Stimulated activated CD8-positive, alpha-beta memory T cell treated with anti-CD3 and anti-CD28 coated beads, Interleukin-7, amount 100 ng/mL, for 48 hours (primary cell): Measurements from ENCODE around the gene TEP1.
"Not testable (repeated sequence)": the region's sequence is repeated elsewhere in the genome, so short reads cannot be mapped to it uniquely, and the experiment has no call there.

Source experiments
- DNase-seq, 2 donors: peaks; one replicate each; pipeline ENCODE4 v3.0.0-alpha.2; 2020; ENCODE audit warnings: low read depth in 1 of 2; ENCODE audit errors: extremely low read depth in 1 of 2

The TEP1 gene

DNA sequence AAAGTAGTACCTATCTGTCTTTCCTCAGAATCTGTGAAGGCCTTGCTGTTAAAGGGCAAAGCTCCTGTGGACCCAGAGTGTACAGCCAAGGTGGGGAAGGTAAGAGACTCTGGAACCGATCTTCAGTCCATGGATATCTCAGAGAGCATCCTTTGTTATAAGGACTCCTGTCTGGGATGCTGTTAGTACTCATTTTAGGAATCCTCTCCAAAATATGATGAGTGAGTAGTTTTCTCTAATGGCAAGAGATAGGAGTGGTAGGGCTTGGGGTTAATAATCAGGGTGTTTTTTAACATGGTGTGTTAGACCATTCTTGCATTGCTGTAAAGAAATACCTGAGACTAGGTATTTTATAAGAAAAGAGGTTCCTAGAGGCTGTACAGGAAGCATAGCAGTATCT is 67.9 kb downstream of the TEP1 start:
- no peak for DNase-seq

DNA sequence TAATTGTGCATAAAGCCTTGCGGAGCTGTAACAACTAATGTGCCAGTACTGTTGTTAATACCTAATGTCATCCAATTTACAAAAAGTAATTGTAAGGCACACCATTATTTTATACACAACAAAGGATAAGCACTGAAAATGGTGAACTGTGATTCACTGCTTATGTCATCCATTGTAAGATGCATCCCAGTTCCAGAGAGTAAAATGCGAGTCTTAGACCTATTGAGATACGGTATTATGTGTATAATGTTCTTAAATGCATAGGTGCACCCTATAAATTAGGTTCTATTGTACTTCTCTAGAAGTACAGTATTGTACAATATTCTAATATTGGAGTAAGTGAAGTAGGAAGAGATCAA is 69.5 kb downstream of the TEP1 start:
- DNase-seq = no peak

DNA sequence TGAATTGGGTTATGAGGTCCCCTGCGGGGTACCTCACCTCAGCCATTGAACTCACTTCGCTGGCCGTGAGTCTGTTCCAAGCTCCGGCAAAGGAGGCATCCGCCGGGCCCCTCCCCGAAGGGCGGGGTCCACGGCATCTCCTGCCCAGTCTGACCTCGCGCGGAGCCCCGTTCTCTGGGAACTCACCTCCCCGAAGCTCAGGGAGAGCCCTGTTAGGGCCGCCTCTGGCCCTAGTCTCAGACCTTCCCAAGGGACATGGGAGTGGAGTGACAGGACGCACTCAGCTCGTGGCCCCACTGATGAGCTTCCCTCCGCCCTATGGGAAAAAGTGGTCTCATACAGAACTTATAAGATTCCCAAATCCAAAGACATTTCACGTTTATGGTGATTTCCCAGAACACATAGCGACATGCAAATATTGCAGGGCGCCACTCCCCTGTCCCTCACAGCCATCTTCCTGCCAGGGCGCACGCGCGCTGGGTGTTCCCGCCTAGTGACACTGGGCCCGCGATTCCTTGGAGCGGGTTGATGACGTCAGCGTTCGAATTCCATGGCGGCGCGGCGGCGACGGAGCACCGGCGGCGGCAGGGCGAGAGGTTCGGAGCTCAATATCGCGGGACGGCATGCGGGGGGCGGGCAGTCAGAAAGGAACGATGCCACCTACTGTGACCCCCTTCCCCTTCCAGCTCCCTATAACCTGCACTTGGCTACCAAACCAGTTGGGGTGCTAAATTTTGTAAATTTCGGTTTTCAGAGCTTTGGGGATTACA is 70.0 kb downstream of the TEP1 start, which contains the start of gene PARP2:
Gene PARP2 (plus strand): TSS at position 544 of the 770 bp plus-strand sequence. CDS start 7 bp downstream, at position 551.
- peak; percentile 93 to 95 for DNase-seq

DNA sequence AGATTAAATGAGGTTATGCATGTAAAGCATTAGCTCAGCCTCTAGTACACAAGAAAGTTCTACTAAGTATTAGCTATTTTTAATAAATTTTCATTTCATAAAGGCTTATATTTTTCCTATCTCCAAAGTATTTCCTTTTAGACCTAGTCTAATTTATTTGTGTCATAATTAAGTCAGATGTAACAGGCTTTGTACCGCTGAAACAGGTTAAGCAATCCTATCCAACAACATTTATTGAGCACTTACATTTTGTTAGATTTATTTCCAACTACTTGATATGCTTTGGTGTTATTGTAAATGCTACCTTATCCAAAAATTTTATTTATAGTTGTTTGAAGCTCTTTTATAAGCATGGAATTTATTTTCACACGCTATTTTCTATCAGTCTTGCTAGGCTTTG is 71.7 kb downstream of the TEP1 start:
- DNase-seq = no peak

DNA sequence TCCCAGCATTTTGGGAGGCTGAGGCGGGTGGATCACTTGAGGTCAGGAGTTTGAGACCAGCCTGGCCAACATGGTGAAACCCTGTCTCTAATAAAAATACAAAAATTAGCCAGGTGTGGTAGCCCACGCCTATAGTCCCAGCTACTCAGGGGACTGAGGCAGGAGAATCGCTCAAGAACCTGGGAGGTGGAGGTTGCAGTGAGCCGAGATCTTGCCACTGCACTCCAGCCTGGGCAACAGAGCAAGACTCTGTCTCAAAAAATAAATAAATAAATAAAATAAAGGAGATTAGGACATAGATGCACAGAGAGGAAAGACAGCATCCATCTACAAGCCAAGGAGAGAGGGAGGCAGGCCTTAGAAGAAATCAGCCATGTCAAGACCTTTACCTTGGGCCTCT is 72.3 kb downstream of the TEP1 start:
- DNase-seq = not testable (repeated sequence)

DNA sequence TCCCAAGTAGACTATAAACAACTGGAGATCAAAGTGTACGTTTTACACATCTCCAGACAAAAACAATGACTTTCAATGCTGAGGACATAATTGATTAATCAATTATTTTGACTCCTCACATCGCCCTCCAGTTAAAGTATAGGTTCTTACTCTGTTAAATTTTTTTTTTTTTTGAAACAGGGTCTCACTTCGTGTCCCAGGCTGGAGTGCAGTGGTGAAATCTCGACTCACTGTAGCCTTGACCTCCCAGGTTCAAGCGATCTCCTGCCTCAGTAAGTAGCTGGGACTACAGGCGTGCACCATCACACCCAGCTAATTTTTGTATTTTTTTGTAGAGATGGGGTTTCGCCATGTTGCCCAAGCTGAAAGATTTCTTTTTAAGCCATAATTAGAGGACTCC is 79.3 kb downstream of the TEP1 start:
- DNase-seq = no peak

DNA sequence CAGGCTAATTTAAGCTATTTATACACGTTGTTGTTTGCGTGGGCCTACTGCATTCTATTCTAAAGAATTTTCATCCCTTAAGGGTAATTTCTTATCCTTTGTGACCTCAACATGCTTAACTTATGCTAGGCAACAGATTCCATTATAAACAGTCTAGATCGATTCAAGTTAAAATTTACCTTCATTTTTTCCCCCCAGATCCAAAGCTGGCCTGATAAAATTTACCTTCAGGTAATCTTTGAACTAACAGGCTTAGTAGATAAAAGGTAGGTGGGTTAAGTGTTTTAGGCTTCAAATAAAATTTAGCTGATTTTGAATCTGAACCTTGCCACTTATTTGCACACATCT is 79.8 kb downstream of the TEP1 start:
- DNase-seq = no peak

DNA sequence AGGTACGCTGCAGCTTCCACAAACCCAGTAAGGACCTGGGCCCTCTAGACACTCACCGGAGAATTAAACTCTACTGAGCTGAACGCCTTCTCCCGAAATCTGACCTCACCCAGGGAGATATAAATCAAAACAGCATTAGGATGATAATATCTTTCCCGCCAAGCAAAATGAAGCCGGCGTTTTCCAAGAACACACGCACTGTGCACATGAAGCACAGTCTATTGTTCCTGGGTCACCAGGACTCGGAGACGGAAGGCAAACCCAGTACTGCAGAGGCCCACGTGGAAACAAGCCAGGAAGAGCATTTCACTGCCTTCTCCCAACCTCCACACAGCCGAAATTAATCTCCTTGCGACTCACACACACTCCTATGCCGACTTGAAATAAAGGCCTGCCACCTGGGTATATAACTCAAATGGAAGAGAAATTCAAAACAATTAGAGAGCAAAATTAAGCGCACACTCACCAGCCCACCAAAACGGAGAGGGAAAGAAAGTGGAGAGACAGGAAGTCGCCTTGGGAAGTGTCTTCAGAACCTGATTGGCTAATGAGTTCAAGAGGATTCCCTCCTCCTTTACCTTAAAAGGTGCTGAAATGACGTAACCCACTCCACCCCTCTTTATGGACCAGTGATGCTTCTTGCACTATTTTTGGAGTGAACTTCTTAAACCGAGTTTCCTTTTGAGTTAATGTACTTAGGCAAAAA is 80.4 kb downstream of the TEP1 start, which contains the start of gene CCNB1IP1:
Gene CCNB1IP1 (minus strand): TSS at position 492 of the 706 bp plus-strand sequence. CDS start 16,756 bp downstream, outside the sequence.
- peak; percentile 5 to 39 for DNase-seq

DNA sequence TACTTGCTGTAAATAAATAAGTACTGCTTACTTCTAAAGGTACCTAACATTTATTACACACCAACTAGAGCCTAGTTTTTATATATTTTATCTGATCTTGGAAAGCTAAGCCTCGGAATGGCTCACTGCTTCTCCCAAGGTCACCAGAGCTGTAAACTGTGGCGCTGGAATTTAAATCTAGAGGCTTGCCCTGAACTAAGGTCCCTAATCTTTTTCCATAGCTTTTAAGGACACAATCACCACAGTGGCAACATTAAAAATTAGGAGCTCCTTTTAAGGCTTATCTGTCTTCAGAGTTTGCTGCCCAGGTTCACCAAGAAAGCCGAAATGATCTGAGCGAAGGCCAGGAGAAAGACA is 80.9 kb downstream of the TEP1 start:
- no peak for DNase-seq

DNA sequence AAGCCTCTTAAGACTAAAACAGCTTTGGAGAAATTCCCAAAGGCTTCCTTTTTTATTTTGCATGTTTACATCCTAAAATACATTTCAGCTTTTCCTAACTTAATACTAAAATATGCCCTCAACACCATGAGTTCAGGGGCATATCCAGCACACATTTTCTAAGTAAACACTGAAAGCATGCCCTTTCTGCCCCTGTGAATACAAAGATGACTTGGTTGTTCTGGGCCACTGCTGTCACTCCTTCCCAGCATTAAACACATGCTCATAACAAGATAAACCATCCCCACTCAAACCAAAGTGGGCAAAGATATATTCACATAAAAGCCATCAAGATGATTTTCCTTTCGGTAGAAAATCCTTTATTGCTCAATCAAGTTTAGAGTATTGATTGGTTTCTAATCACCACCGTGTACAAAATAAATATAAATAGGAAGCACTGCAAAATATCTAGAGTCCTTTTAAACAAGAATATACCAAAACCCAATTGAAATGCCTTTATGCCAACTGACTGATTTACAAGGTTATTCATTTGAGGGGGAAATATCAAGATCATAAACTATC is 82.2 kb downstream of the TEP1 start:
- DNase-seq = no peak

DNA sequence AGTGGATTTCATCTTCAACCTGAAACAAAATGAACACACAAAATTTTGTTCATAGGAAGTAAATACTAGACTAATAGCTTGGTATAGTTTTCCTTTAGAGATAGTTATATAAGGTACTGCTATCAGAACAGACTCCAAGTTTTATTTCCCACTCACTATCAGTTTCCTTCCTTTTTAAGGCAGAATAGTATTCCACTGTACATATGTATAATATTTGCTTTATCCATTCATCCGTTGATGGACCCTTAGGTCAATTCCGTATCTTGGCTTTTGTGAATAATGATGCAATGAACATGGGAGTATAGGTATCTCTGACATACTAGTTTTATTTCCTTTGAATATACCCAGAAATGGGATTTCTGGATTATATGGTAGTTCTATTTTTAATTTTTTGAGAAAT is 83.9 kb downstream of the TEP1 start:
- no peak for DNase-seq

DNA sequence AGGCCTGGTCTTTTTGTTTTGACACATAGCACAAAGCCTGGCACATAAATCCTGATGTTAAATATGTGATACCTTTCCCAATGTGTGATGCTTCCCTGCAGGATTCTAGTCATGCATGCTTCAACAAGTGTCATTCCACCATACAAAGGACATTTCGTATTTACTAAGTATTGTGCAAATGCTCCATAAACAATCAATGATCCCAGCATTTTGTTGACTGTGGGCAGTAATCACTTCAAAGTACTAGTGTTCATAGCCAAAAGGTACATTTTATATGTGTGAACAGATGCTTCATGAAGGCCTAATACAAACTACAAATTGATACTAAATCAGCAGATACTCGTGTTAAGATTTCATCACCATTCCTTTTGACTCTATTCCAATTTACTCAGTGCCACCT is 84.6 kb downstream of the TEP1 start:
- DNase-seq = no peak

DNA sequence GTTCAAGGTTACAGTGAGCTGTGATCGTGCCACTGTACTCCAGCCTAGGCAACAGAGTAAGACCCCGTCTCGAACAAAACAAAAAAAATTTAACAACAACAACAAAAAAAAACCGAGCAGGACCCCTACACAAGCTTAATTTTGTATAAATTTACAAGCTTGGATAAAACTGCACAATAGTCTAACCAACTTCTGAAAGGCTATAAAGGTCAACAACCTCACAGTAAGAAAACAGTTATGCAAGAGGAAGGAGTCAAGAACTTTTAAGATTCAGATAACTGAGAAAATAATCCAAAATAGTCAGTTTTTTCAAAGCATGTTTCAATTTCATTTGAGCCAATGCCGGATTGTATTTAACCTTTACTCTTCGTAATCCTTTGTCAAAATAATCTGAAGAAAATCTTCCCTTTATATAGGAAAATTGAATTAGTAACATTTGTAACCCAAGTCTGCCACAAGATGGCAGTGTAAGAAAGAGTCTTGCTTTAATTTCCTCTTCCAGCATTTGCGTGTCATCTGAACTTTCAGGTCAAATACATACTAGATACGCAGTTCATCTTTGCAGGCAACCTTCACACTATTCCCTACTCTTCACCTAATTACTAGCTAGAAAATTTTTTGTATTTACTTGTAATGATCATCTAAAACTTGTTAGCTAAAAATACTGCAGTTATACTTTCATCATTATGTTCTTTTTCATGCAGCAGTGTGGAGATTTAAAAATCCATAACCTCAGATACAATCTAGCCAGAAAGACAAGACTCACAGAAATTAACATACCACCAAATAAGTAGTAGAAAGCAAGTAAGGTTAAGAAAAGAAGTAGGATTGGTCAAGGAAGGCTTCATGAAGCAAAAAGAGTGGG is 86.1 kb downstream of the TEP1 start:
- DNase-seq = no peak

DNA sequence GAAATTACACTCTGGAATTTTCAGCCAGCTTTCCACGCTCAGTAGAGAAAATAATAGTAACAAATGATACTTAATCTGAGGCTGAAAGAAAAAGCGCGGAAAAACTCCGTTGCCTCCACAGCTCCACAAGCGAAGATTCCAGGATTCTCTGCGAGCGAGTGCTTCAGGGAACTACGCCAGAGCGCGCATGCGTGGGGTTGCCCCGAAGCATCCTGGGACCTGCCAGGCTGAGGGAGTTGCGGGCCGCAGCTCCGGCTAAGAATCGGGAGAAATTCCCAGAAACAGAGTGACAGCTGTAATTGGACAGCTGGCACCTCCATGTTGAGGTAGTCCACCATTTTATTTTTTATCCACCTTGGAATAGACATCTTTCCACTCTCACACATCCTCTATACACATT is 95.6 kb downstream of the TEP1 start:
- no peak for DNase-seq
